Measurements from ENCODE around the gene FMN2.

FMN2 gene

DNA sequence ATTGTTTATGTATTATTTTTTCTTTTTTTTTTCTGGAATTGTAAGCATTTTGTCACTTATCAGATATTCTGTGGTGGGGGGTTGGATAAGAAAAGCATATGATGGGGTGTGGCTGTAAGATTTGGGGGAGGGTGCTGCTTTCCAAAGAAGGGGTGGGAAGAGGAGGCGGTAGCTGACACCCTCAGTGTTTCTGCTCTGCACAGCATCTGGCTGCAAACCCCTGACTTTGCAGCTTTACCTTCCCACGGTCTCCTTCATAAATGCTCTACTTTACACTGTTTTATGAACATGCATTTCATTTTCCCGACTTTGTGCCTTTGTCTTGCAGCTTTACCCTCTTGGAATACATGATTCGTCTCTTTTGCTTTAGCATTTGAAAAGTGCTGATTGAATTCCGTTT, 7.6 kb downstream of the FMN2 start:
- DNase-seq: no peak

DNA sequence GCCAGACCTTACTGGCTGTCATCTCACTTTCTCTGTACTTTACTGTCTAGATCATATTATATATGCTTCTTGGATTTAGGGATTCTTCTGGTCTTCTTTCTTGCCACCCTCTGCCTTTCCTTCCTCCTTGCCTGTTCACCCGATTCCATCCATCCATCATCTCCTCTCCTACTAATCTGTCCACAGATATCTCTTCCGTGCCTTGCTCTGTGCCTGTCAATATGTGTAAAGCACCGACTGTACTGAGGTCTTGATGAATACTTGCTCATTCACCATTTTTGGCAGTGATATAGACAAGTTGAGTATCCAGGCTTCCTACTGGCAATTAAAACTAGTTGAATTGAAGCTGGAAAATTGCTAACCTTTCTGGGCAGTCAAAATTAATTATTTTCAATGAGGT, 8.1 kb downstream of the FMN2 start:
- no peak for DNase-seq

DNA sequence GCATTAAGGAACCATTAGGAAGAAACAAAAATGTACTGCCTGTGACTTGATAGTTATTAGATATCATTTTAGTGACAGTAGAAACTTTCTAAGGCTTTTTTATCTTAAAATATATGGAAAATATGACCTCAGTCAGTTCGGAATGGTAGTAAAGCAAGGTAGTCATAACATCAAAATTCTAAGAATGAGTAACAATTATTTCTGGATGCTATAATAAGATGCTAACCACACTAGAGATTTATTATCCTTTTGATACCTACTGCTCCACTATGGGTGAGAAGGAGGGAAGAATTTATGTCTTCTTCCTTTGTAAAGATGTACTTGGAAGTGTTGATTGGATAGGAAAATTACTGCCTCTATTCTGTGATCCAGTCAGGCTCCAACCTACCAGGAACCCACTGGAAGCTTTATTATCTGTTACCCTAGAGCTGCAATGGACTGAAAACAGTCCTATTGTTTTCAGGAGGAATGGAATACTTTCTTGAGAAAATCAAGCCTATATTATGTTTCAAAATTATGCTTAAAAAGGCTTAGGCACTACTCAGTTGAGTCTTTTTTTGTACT, 8.8 kb downstream of the FMN2 start:
- no peak for DNase-seq

DNA sequence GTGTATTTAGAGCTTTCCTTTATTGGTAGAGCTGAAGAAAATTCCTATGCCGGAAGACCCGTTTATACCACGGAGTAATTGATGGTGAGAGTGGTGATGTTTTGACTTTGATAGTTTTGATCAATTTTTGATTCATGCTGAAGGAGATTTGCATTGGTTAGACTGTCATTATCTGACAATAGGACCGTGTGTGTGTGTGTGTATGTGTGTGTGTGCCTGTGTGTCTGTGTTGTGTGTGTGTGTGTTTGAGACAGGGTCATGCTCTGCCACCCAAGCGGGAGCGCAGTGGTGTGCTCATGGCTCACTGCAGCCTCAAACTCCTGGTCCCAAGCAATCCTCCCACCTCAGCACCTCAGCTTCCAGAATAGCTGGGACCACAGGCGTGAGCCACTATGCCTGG, 9.6 kb downstream of the FMN2 start:
- no peak for DNase-seq

DNA sequence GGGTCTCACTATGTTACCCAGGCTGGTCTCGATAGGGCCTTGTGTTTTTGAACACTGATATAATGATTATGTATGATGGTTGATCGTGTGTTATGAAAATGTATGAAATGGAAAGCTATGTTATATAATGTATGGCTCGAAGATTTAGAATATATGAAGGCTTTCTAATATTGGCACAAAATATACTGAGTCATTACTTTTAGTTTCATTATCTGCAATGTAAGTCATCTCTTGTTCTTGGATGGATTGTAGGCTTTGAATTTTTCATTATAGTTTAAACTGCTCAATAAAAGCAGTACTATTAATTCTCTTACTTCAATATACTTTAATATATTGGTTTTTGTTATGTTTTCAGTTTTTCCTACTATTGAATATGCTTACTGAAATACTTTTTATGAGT, 10.1 kb downstream of the FMN2 start:
- no peak for DNase-seq

- no peak for DNase-seq
Measured at GRCh38 chr1:240104672-240105071, 13.0 kb downstream of the FMN2 start.

DNA sequence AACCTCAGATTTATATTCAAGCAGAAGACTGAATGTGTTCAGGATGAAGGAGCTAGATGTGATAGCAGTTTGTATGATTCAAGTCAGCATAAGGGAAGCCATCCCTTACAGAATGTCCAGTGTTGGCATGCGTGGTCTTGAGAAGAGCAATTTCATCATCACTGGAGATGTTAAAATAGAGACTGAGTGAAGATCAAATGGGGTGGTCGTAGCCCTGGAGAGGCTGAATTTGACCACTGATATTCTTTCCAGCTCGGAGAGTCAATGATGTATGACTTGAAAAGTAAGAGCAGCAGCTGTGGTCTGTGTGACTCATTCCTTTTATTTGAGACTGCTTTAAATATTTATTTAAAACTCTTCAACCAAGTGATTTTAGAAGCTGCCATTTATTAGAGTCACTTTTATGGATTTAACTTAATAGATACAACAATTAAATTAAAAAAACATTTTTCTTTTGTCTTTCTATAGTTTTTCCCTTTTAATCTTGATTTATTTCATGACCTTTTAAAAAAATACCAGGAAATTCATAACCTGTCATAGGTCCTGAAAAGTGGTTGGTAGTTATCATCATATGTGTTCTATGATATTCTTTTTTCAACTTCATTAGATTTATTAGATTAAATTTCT, 15.5 kb downstream of the FMN2 start:
- no peak for DNase-seq

DNA sequence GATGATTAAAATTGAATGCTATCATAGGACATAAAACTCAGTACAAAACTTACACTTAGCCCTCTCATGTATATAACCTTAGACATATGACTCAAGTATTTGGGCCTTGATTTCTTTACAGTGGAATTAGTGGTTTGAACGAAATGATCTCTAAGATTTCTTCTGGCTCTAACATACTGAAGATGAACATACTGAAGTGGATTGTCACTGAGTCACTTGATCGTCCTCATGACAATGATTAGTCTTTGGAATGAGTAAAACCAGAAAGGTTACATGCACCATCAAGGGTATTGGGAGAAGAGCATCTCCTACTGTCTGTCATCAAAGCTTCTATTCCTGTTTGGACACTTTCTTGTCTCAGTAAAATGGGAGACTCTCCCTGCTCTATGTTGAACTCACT, 17.4 kb downstream of the FMN2 start:
- DNase-seq: no peak

DNA sequence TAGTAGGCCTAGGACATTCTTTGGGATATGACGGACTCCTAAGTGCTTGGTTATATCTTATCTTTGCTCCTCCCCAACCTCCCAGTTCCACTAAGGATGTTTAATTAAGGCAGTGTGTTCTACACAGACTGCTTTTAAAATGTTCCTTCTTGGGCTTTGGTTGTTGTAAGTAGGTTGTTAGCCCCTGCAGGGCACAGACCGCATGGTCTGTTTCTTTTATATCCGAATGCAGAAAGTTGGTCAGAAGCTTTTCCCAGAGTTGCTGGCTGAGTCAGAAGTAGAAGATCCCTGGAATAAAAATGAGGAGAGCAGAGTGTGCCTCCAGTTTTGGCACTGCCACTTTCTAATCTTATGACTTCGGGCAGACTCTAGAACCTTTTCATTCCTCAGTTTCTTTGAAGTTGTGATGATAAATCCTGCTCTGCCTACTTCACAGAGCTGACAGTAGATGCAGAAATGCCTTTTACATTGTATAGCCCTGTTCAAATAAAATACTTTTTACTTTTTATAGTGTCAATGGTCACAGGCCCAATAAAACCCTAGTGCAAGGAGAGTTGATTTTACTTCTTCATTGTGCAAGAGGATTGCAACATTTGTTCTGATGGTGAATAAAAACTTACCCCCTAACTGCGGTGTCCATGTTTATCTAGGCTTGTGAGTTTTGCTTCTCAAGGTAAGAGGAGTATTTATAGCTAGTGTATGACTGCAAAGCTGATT, 18.4 kb downstream of the FMN2 start:
- no peak for DNase-seq

GRCh38 chr1:240111558-240111957, 19.9 kb downstream of the FMN2 start:
- DNase-seq: no peak

DNA sequence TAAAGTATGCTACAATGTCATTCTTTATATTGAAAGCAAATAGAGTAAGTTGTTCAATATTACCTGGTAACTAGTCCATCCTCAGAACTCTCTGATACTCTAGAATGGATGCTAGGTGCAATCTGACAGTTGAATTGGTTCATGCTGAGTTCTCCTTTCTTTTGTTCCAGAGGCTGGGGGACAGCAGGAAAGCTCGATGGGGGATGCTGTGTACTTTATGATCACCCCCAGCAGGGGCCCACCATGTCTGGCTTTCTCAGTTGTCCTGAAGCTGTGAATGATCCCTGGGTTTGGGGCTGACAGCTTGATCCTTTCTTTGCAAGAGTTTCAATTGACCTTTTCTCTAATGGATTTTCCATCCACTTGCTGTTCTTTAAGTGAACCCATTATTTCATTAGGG, 22.5 kb downstream of the FMN2 start:
- no peak for DNase-seq

DNA sequence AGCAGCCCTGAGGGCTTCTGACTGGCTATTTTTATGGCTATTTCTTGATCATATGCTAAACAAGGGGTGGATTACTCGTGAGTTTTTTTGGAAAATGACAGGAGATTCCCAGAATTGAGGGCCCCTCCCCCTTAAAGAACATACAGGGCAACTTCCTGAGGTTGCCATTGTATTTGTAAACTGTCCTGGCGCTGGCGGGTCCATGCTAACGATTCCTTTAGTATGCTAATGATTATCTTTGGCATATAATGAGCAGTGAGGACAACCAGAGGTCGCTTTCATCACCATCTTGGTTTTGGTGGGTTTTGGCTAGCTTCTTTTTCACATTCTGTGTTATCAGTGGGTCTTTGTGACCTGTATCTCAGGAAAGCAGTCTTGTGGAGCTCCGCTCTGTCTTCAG, 24.1 kb downstream of the FMN2 start:
- DNase-seq: no peak

GRCh38 chr1:240116831-240117769, 25.4 kb downstream of the FMN2 start:
- no peak for DNase-seq

DNA sequence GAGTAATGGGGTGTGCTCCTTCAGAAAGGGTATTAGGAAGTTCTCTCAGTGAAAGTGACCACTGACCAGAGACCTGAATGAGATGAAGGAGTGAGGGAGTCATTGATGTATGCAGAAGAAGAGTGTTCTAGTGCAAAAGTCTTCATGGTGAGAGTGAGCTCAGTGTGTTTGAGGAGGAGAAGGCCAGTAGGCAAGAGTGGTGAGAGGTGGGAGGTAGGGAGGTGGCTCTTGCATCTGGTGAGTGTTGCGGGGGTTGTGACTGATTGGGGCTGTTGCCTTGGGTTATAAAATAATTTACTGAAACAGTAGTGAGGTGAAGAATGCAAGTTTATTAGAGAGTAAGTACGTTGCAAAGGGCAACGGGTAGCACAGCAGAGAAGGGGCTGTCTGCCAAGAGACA, 26.2 kb downstream of the FMN2 start:
- DNase-seq: no peak

- DNase-seq: no peak
Measured at GRCh38 chr1:240122639-240123613, 31.2 kb downstream of the FMN2 start.

GRCh38 chr1:240126821-240127220, 35.1 kb downstream of the FMN2 start:
- DNase-seq: no peak

DNA sequence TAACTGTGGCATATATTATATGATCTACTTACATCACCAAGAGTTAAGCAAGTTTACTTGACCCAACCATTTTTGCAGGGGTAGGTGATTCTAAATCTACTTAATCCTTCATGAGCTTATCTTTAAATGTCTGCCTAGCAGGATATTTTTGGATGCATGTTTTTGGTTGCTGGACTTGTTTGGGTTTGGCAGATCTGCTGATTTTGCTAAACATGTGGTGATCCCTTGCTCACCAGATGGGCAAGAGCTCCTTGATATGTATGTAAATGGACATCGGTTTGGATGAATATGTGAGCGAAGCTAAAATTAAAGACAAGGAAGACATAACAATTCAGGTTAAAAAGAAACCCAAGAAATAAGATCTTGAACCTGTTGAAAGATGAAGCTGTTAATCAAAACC, 36.7 kb downstream of the FMN2 start:
- no peak for DNase-seq

- no peak for DNase-seq
Measured at GRCh38 chr1:240134113-240134512, 42.4 kb downstream of the FMN2 start.

- no peak for DNase-seq
Measured at GRCh38 chr1:240134596-240134995, 42.9 kb downstream of the FMN2 start.

DNA sequence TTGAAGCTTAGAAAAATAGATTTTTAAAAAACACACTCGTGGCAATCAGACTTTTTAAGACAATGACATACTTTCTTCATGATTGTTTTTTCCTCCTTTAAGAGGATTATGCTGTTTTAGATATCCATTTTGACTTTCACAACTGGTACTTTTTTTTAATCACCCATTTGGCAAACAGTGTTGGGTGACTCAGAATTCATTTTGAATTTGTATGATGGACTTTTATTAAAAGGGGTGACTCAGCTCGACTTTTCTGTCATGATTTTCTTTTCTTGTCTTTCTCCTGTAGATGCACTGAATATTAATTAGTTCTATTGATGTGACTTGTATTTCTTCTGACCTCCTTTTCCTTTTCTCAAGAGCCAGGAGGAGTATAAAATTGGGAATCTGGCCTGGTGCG, 44.7 kb downstream of the FMN2 start:
- no peak for DNase-seq

GRCh38 chr1:240138867-240139266, 47.2 kb downstream of the FMN2 start:
- DNase-seq: no peak

DNA sequence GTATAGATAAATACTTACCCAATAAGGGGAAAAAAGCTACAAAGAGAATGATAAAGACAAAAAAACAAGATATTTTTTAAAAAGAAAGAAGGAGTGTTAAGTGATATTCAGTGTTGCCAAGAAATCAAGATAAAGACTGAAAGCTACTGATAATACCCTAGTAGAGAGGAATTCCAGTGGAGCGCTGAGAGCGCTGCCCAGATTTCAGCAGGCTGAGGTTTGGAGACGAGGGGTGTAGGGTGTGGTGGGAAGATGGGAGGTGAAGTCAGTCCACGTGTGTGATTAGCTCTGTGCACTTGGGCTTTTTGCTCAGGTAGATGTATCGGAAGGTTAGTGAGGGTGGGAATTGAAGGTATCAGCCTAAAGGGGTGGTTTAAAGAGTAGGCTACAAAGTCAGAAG, 47.8 kb downstream of the FMN2 start:
- no peak for DNase-seq
